ENCODE data around the gene PLIN3.

- TF ChIP-seq TCF4 (CRISPR knock-in tag; IDR thresholded peaks at IDR 0.05; ENCODE audit: borderline replicate concordance) (no peak), BACH2 (CRISPR knock-in tag; IDR thresholded peaks at IDR 0.05; ENCODE audit: borderline replicate concordance) (no peak)
Measured at GRCh38 chr19:4823577-4823976, 43.9 kb downstream of the PLIN3 start.

All from SK-N-SH treated with all-trans-retinoic acid at 6 μM for 48 hours (cell line).